ENCODE results near the gene CPLANE2.
"Not testable (repeated sequence)": the region's sequence is repeated elsewhere in the genome, so short reads cannot be mapped to it uniquely, and the experiment has no call there.

CPLANE2 gene

GRCh38 chr1:16257556-16257955, 20.6 kb upstream of the CPLANE2 start:
- H3K9me3 Mint-ChIP-seq; ATAC-seq (replicated peaks; ENCODE audit: extremely low read depth, poor library complexity, severe bottlenecking); H3K4me3 Mint-ChIP-seq; DNase-seq (ENCODE audit: low spot score in 2 of 2); H3K27ac Mint-ChIP-seq (ENCODE audit: low read depth); H3K4me1 Mint-ChIP-seq; H3K27me3 Mint-ChIP-seq: not testable (repeated sequence)
- peaks cover 31% of the 10 kb centered on the region for H3K36me3 Mint-ChIP-seq (ENCODE audit: insufficient read depth)

GRCh38 chr1:16256478-16256877, 19.5 kb upstream of the CPLANE2 start:
- DNase-seq (ENCODE audit: low spot score in 2 of 2) = no peak
- Mint-ChIP-seq H3K27ac (ENCODE audit: low read depth) (peak overlapping the region; percentile 57), H3K4me3 (no peak overlapping the region), H3K36me3 (ENCODE audit: insufficient read depth) (peaks cover 35% of the 10 kb centered on the region), H3K27me3 (no peaks in the 10 kb centered on the region), H3K4me1 (no peaks in the 10 kb centered on the region), H3K9me3 (no peaks in the 10 kb centered on the region)
- no peak for ATAC-seq (replicated peaks; ENCODE audit: extremely low read depth, poor library complexity, severe bottlenecking)

GRCh38 chr1:16254263-16254928, 17.4 kb upstream of the CPLANE2 start:
- Mint-ChIP-seq H3K36me3 (ENCODE audit: insufficient read depth) (peaks cover 37% of the 10 kb centered on the region), H3K4me3 (no peak overlapping the region), H3K9me3 (no peaks in the 10 kb centered on the region), H3K27me3 (no peaks in the 10 kb centered on the region), H3K4me1 (peaks cover 5% of the 10 kb centered on the region), H3K27ac (ENCODE audit: low read depth) (no peak overlapping the region)
- ATAC-seq (replicated peaks; ENCODE audit: extremely low read depth, poor library complexity, severe bottlenecking) = no peak
- no peak for DNase-seq (ENCODE audit: low spot score in 2 of 2)

GRCh38 chr1:16253332-16253922, 16.4 kb upstream of the CPLANE2 start:
- ATAC-seq (replicated peaks; ENCODE audit: extremely low read depth, poor library complexity, severe bottlenecking) (no peak), DNase-seq (ENCODE audit: low spot score in 2 of 2) (no peak)
- Mint-ChIP-seq H3K27ac (ENCODE audit: low read depth) (no peak overlapping the region), H3K4me1 (peaks cover 10% of the 10 kb centered on the region), H3K9me3 (no peaks in the 10 kb centered on the region), H3K4me3 (no peak overlapping the region), H3K36me3 (ENCODE audit: insufficient read depth) (peaks cover 37% of the 10 kb centered on the region), H3K27me3 (no peaks in the 10 kb centered on the region)

- H3K4me1 Mint-ChIP-seq = peaks cover 10% of the 10 kb centered on the region
- H3K27ac Mint-ChIP-seq (ENCODE audit: low read depth) = no peak overlapping the region
- no peak for DNase-seq (ENCODE audit: low spot score in 2 of 2)
- no peak overlapping the region for H3K4me3 Mint-ChIP-seq
- H3K9me3 Mint-ChIP-seq = no peaks in the 10 kb centered on the region
- peaks cover 35% of the 10 kb centered on the region for H3K36me3 Mint-ChIP-seq (ENCODE audit: insufficient read depth)
- no peaks in the 10 kb centered on the region for H3K27me3 Mint-ChIP-seq
- no peak for ATAC-seq (replicated peaks; ENCODE audit: extremely low read depth, poor library complexity, severe bottlenecking)
Observed at GRCh38 chr1:16252912-16253311, 15.9 kb upstream of the CPLANE2 start.

- H3K27me3 Mint-ChIP-seq = no peaks in the 10 kb centered on the region
- H3K27ac Mint-ChIP-seq (ENCODE audit: low read depth) = no peak overlapping the region
- H3K4me3 Mint-ChIP-seq = no peak overlapping the region
- no peaks in the 10 kb centered on the region for H3K9me3 Mint-ChIP-seq
- H3K36me3 Mint-ChIP-seq (ENCODE audit: insufficient read depth) = peaks cover 37% of the 10 kb centered on the region
- DNase-seq (ENCODE audit: low spot score in 2 of 2) (no peak), ATAC-seq (replicated peaks; ENCODE audit: extremely low read depth, poor library complexity, severe bottlenecking) (no peak)
- peaks cover 10% of the 10 kb centered on the region for H3K4me1 Mint-ChIP-seq
Observed at GRCh38 chr1:16251381-16251780, 14.4 kb upstream of the CPLANE2 start.

- Mint-ChIP-seq H3K9me3 (no peaks in the 10 kb centered on the region), H3K4me1 (peaks cover 10% of the 10 kb centered on the region), H3K36me3 (ENCODE audit: insufficient read depth) (peaks cover 35% of the 10 kb centered on the region), H3K27ac (ENCODE audit: low read depth) (no peak overlapping the region), H3K4me3 (no peak overlapping the region), H3K27me3 (no peaks in the 10 kb centered on the region)
- ATAC-seq (replicated peaks; ENCODE audit: extremely low read depth, poor library complexity, severe bottlenecking) = no peak
- no peak for DNase-seq (ENCODE audit: low spot score in 2 of 2)
Observed at GRCh38 chr1:16250524-16251251, 13.7 kb upstream of the CPLANE2 start.

GRCh38 chr1:16249596-16250241, 12.7 kb upstream of the CPLANE2 start:
- Mint-ChIP-seq H3K27ac (ENCODE audit: low read depth) (peak overlapping the region; percentile 80), H3K9me3 (no peaks in the 10 kb centered on the region), H3K27me3 (no peaks in the 10 kb centered on the region), H3K4me3 (no peak overlapping the region), H3K36me3 (ENCODE audit: insufficient read depth) (peaks cover 33% of the 10 kb centered on the region), H3K4me1 (peaks cover 10% of the 10 kb centered on the region)
- ATAC-seq (replicated peaks; ENCODE audit: extremely low read depth, poor library complexity, severe bottlenecking) (no peak), DNase-seq (ENCODE audit: low spot score in 2 of 2) (no peak)

- no peak for DNase-seq (ENCODE audit: low spot score in 2 of 2)
- peaks cover 27% of the 10 kb centered on the region for H3K36me3 Mint-ChIP-seq (ENCODE audit: insufficient read depth)
- no peaks in the 10 kb centered on the region for H3K27me3 Mint-ChIP-seq
- H3K4me3 Mint-ChIP-seq = no peak overlapping the region
- ATAC-seq (replicated peaks; ENCODE audit: extremely low read depth, poor library complexity, severe bottlenecking) = no peak
- H3K4me1 Mint-ChIP-seq = peaks cover 10% of the 10 kb centered on the region
- H3K27ac Mint-ChIP-seq (ENCODE audit: low read depth) = peak overlapping the region; percentile 80
- no peaks in the 10 kb centered on the region for H3K9me3 Mint-ChIP-seq
Observed at GRCh38 chr1:16248603-16249516, 11.9 kb upstream of the CPLANE2 start.

- Mint-ChIP-seq H3K27ac (ENCODE audit: low read depth) (no peak overlapping the region), H3K4me1 (peaks cover 10% of the 10 kb centered on the region), H3K36me3 (ENCODE audit: insufficient read depth) (peaks cover 21% of the 10 kb centered on the region), H3K27me3 (no peaks in the 10 kb centered on the region), H3K4me3 (no peak overlapping the region), H3K9me3 (no peaks in the 10 kb centered on the region)
- DNase-seq (ENCODE audit: low spot score in 2 of 2) (no peak), ATAC-seq (replicated peaks; ENCODE audit: extremely low read depth, poor library complexity, severe bottlenecking) (no peak)
Observed at GRCh38 chr1:16248007-16248436, 11.0 kb upstream of the CPLANE2 start.

GRCh38 chr1:16247441-16247840, 10.5 kb upstream of the CPLANE2 start:
- DNase-seq (ENCODE audit: low spot score in 2 of 2) (no peak), ATAC-seq (replicated peaks; ENCODE audit: extremely low read depth, poor library complexity, severe bottlenecking) (no peak)
- no peak overlapping the region for H3K4me3 Mint-ChIP-seq
- H3K27me3 Mint-ChIP-seq = no peaks in the 10 kb centered on the region
- H3K4me1 Mint-ChIP-seq = peaks cover 10% of the 10 kb centered on the region
- peaks cover 18% of the 10 kb centered on the region for H3K36me3 Mint-ChIP-seq (ENCODE audit: insufficient read depth)
- no peaks in the 10 kb centered on the region for H3K9me3 Mint-ChIP-seq
- no peak overlapping the region for H3K27ac Mint-ChIP-seq (ENCODE audit: low read depth)

- Mint-ChIP-seq H3K4me3 (no peak overlapping the region), H3K36me3 (ENCODE audit: insufficient read depth) (peaks cover 18% of the 10 kb centered on the region), H3K4me1 (peaks cover 10% of the 10 kb centered on the region), H3K9me3 (no peaks in the 10 kb centered on the region), H3K27ac (ENCODE audit: low read depth) (no peak overlapping the region), H3K27me3 (no peaks in the 10 kb centered on the region)
- ATAC-seq (replicated peaks; ENCODE audit: extremely low read depth, poor library complexity, severe bottlenecking) = no peak
- DNase-seq (ENCODE audit: low spot score in 2 of 2) = no peak
Observed at GRCh38 chr1:16246961-16247360, 10.0 kb upstream of the CPLANE2 start.

Data from central memory CD8-positive, alpha-beta T cell (primary cell).